ENCODE data around the gene FAM219A.

The FAM219A gene

DNA sequence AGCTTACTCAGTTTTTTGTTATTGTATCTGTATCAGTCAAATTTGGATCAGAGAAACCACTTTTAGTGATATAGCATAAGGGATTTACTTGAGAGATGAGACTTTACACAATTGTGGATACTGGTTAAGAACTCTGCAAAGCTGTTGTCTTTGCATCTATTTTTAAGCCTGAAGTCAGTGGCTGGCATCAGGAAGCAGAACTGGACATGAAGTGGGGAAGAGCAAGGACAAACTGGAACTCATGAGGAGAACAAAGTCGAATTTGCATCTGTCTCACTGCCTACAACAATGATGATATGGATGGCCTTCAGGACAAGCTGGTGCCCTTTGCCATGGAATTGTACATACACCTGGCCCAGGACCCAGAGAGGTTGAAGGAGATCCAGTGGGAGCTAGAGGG lies 65.9 kb downstream of the FAM219A start:
- TF ChIP-seq, protein P1, sequence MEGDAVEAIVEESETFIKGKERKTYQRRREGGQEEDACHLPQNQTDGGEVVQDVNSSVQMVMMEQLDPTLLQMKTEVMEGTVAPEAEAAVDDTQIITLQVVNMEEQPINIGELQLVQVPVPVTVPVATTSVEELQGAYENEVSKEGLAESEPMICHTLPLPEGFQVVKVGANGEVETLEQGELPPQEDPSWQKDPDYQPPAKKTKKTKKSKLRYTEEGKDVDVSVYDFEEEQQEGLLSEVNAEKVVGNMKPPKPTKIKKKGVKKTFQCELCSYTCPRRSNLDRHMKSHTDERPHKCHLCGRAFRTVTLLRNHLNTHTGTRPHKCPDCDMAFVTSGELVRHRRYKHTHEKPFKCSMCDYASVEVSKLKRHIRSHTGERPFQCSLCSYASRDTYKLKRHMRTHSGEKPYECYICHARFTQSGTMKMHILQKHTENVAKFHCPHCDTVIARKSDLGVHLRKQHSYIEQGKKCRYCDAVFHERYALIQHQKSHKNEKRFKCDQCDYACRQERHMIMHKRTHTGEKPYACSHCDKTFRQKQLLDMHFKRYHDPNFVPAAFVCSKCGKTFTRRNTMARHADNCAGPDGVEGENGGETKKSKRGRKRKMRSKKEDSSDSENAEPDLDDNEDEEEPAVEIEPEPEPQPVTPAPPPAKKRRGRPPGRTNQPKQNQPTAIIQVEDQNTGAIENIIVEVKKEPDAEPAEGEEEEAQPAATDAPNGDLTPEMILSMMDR (IDR thresholded peaks at IDR 0.05; ENCODE audit: borderline replicate concordance, insufficient read depth, low read depth, low read length) = no peak
- no peak overlapping the region for H3K4me3 ChIP-seq (ENCODE audit: low read depth, low read length)

DNA sequence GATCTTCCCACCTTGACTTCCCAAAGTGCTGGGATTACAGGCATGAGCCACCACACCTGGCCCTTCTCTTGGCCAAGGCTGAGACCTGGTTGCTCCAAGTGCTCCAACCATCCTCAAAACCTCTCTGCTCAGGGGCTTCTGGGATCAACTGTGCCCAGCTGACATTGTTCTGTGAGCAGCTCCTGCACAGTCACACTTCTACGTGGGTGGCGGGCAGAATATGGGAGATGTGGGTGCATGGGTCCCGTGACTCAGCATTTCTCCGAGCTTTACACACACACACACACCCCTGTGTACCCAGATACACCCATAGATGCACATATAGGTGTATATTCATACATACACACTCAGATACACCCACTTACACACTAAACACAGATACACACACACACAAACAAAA lies 71.1 kb downstream of the FAM219A start:
- TF ChIP-seq, protein P1 (IDR thresholded peaks at IDR 0.05; ENCODE audit: borderline replicate concordance, insufficient read depth, low read depth, low read length) = no peak
- no peak overlapping the region for H3K4me3 ChIP-seq (ENCODE audit: low read depth, low read length)

DNA sequence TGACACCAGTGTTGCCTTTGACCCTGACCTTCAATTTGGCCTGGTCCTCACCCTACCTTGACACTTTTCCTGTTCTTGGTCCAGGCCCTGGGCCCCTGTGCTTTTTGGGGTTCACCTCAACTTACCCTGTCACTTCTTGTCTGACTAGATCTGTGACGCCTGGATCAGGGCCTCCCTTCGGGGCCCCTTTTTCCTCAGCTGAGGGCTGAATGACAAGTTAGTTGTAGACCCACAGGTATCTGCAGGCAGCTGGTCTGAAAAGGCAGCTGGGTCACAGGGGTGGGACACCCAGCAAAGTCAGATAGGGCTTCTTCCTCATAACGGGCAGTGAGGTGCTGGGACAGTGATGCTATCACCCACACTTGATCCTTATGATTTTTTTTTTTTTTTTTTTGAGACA lies 71.7 kb downstream of the FAM219A start:
- H3K4me3 ChIP-seq (ENCODE audit: low read depth, low read length) = no peak overlapping the region
- TF ChIP-seq, protein P1 (IDR thresholded peaks at IDR 0.05; ENCODE audit: borderline replicate concordance, insufficient read depth, low read depth, low read length) = no peak

DNA sequence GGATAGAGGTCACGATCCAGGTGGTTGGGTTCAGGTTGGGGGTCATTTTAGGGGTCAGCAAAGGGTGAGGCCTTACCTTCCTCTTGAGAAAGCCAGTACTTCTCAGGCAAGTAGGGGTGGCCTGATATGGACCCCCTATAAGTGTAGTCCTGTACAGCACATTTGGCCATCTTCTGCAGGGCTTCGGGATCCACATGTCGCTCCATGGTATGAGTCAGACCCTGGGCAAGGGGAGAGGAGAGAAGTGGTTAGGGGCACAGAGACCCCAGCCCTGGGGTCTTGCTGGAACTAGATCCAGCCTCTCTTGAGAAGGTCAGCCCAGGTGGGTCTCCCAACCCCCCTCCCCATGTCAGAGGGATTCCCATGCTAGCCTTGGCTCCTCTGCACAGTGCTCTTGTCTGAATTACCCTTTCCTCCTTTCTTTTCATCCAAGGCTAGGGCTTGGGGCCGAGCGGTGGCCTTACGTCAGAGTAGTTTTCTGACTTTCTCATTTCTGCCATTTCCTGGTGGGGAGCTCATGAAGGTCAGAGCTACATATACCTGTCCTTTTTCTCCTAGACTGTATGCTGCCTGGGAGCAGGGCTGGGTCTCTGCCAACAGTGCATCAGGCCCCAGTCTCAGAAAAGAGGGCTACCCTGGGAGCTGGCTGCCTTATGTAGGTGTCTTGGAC lies 72.7 kb downstream of the FAM219A start:
- TF ChIP-seq, protein P1 (IDR thresholded peaks at IDR 0.05; ENCODE audit: borderline replicate concordance, insufficient read depth, low read depth, low read length) = no peak
- no peak overlapping the region for H3K4me3 ChIP-seq (ENCODE audit: low read depth, low read length)

DNA sequence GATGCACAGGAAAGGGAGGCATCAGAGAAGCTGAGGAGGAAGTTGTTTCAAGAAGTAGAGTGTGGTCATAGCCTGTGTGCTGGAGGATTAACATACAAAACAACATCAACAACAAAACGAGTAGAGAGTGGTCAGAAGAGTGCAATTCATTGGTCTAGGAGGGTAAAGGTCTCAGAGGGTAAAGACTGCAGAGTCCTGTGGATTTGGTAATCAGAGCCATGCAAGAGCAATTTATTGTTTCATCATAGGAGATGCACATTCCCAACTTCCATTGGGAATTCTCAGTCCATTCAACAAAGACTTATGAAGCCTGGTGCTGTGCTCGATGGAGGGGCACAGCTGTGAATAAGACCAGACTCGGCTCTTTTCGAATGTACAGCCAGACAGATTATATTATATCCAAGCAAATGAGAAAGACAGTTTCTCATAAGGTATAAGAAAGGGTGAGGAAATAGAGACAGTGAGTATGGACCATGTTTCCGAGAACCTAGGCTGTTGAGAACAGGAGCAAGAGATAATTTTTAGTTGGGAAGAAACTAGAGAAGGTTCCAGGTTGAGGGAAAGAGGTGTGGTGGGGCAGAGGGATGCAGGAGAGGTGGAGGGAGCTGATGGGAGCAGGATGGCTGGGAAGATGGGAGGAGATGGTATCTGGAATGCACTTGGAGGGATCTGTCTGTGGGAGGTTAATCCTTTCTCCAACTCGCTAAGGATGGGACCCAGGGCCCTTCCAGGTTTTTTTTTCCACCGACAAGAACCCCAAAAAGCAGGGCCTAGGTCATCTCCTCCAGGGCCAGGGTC lies 73.8 kb downstream of the FAM219A start:
- no peak overlapping the region for H3K4me3 ChIP-seq (ENCODE audit: low read depth, low read length)
- TF ChIP-seq, protein P1 (IDR thresholded peaks at IDR 0.05; ENCODE audit: borderline replicate concordance, insufficient read depth, low read depth, low read length) = no peak

DNA sequence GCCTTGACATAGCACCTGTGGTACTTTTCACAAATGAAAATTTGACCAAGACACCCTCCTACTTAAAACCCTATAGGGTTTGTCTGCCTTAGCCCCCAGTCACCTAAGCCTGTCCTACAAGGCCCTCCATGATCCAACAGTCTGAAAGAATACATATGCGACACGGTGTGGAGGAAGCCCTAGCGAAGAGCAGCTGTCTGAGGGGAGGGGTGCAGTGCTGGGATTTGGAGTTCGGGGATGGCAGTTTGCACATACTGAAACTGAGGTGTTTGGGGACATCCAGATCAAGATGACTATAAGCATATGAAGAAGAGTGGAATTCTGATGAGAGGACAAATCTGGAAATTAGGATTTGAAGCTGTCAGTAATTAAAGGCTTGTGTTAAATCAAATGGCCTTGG lies 74.5 kb downstream of the FAM219A start:
- H3K4me3 ChIP-seq (ENCODE audit: low read depth, low read length) = no peak overlapping the region
- TF ChIP-seq, protein P1 (IDR thresholded peaks at IDR 0.05; ENCODE audit: borderline replicate concordance, insufficient read depth, low read depth, low read length) = no peak

DNA sequence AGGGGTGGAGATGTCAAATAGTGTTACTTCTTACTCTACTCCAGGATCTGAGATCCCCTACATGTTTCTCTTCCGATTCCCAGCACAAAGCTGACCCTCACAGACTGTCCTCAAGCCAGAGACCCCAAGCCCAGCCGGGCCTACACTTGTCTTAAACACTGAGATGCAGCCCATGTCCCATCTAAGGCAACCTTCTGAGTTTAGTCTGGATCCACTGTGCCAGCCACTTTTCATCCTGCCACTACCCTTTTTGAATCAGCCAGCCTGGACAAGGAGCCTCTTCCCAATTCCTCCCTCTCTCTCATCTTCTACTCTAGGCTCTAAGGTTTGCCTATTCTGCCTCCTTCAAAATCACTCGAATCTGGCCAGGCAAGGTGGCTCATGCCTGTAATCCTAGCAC lies 75.5 kb downstream of the FAM219A start:
- TF ChIP-seq, protein P1 (IDR thresholded peaks at IDR 0.05; ENCODE audit: borderline replicate concordance, insufficient read depth, low read depth, low read length) = no peak
- H3K4me3 ChIP-seq (ENCODE audit: low read depth, low read length) = no peak overlapping the region

Measured in GM12875 (cell line).